NB4 (cell line): ENCODE results near the gene HACL1.
A peak's percentile ranks its signal among the peaks of the same experiment; 100 is the strongest.

Experiments
- DNase-seq: peaks from one replicate; pipeline ENCODE4 v3.0.0; 2010; ENCODE audit warnings: low read depth
- H3K4me3 ChIP-seq: one replicate; pipeline ENCODE4 v1.5.1; 2011; ENCODE audit warnings: mild to moderate bottlenecking, low read depth, low read length, moderate library complexity
- MYC ChIP-seq: IDR thresholded peaks from 2 replicates; pipeline ENCODE4 v1.6.1; 2011; ENCODE audit warnings: low read depth, low read length
- POLR2A ChIP-seq: IDR thresholded peaks from 2 replicates; pipeline ENCODE4 v1.6.1; 2011; ENCODE audit warnings: mild to moderate bottlenecking; ENCODE audit not compliant: insufficient read length; ENCODE audit errors: extremely low read depth
- TF ChIP-seq, protein P1 (sequence below): IDR thresholded peaks from 2 replicates; pipeline ENCODE4 v1.6.1; 2011; ENCODE audit warnings: low read depth, low read length
- TF ChIP-seq, protein P2 (sequence below): IDR thresholded peaks from one replicate; pipeline ENCODE4 v1.5.1; 2012; ENCODE audit warnings: low read depth, low read length

HACL1 gene

DNA sequence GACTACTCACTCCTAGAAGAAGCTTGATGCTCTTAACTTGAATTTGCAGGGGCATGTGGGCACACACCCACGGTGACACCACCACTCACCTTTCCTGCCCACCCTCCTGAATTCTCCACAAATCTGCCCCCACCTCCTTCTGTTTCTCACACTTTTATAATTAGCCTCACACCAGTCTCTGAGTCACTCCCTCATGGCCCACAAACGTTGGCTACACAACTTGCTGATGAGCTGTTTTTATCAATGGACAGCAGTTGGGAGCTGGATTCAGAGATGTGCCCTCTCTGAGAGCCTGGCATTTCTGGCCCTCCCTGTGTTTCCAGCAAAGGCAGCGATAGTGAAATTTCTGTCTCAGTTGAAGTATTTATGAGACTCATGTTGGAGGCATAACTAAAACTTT is 81.2 kb downstream of the HACL1 start:
- no peak overlapping the region for H3K4me3 ChIP-seq
- no peak for TF ChIP-seq POLR2A
- no peak for TF ChIP-seq MYC
- TF ChIP-seq, protein P1, sequence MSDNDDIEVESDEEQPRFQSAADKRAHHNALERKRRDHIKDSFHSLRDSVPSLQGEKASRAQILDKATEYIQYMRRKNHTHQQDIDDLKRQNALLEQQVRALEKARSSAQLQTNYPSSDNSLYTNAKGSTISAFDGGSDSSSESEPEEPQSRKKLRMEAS = no peak
- TF ChIP-seq, protein P2, sequence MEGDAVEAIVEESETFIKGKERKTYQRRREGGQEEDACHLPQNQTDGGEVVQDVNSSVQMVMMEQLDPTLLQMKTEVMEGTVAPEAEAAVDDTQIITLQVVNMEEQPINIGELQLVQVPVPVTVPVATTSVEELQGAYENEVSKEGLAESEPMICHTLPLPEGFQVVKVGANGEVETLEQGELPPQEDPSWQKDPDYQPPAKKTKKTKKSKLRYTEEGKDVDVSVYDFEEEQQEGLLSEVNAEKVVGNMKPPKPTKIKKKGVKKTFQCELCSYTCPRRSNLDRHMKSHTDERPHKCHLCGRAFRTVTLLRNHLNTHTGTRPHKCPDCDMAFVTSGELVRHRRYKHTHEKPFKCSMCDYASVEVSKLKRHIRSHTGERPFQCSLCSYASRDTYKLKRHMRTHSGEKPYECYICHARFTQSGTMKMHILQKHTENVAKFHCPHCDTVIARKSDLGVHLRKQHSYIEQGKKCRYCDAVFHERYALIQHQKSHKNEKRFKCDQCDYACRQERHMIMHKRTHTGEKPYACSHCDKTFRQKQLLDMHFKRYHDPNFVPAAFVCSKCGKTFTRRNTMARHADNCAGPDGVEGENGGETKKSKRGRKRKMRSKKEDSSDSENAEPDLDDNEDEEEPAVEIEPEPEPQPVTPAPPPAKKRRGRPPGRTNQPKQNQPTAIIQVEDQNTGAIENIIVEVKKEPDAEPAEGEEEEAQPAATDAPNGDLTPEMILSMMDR = no peak
- DNase-seq = peak; percentile 42

DNA sequence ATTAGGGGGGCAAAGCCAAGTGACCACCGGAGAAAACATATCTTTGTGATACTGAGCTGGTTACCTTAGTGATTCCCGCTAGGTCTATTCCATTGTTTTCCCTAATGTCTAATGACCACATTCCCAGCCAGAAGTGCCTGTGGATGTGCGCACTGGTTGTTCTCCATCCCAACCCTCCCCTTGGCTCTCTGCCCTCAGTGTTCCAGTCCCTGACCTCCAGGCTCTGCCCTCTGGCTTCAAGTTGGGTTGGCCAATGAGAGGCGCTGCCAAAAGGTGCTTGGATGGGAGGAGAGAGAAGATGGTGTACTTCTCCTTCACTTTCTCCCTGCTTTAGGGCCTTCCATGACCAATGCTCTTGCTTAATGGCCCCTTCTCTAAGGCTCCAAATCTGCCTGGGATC is 82.3 kb downstream of the HACL1 start:
- H3K4me3 ChIP-seq = no peak overlapping the region
- TF ChIP-seq POLR2A (no peak), MYC (no peak)
- TF ChIP-seq, protein P2 = no peak
- TF ChIP-seq, protein P1 = no peak
- DNase-seq = no peak

DNA sequence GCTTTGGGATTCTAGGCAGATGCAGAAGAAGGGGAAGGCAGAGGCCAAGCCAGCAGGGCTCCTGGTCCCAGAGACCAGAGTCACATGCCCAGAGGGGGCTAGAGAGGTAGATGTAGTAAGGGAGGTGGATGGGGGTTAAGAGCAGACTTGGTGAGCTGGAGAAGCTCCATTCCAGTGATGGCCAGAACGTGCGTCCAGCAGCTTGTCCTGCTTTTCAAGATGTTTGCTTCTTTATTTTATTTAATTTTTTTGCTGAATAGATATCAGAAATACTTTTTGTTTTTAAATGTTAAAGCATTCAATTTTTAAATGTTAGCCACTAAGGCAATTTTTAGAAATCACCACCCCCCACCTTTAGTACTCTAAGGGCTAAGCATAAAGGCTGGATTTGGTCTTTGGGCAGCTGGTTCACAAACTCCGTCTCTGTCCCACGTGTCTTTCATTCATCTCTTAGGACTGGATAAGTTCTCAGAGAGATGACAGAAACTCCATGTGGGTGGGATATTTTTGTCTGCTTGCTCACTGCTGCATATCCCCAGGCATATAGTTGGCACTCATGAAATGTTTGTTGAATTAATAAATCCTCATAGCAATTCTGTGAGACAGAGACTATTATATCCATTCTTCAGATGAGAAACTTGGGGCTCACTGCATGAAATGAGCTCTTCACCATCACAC is 86.6 kb downstream of the HACL1 start:
- no peak for TF ChIP-seq POLR2A
- TF ChIP-seq MYC = no peak
- TF ChIP-seq, protein P1 = no peak
- TF ChIP-seq, protein P2 = no peak
- DNase-seq = no peak
- H3K4me3 ChIP-seq = no peak overlapping the region

DNA sequence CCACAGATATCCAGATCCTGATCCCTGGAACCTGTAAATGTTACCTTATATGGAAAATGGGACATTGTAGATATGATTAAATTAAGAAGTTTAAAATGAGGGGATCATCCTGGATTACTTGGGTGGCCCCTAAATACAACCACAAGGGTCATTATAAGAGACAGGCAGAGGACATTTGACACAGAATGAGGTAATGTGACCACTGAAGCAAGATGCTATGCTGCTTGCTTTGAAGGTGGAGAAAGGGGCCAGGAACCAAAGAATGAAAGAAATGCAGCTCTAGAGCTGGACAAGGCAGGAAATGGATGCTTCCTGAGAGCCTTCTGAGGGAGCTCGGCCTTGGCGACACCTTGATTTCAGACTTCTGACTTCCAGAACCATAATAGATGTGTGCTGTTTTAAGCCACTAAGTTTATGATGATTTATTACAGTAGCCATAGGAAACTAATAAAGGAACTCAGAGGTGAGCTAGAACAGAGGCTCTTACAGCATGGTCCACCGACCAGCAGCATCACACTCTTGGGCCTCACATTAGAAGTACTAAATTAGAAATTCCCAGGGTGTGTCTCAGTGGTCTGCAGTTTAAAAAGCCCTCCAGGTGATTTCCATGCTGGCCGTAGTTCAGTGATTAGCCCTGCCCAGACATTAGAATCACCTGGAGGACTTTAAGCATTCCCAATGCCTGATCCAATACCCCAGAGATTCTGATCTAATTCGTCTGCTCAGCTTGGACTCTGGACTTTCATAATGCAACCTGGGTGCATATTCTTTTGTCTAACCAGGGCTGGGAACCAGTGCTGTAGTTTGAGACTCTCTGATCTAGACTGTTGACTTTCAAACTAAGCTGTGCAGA is 87.3 kb downstream of the HACL1 start:
- H3K4me3 ChIP-seq = no peak overlapping the region
- no peak for DNase-seq
- TF ChIP-seq, protein P1 = no peak
- TF ChIP-seq MYC (no peak), POLR2A (no peak)
- TF ChIP-seq, protein P2 = no peak

DNA sequence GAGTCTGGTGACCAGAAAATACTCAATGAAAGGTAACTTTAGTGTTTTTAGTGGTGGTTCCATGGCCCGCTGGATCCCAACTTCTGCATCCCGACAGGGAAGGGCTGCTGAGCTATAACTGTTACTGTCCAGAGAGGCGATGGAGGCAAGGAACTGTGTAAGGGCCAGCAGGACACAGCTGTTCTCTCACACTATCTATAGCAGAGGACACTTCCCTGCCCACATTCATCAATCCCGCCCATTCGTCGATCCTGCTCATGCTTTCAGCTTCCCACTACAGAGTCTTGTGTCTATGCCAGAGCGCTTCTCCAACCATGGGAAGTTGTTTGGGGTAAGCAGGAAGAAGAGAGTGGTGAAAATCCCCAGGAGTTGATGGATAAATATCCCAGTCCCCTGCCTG is 88.3 kb downstream of the HACL1 start:
- no peak for DNase-seq
- TF ChIP-seq, protein P1 = no peak
- TF ChIP-seq, protein P2 = no peak
- TF ChIP-seq MYC (no peak), POLR2A (no peak)
- H3K4me3 ChIP-seq = no peak overlapping the region
